SK-N-MC (cell line): ENCODE measurements around the gene TSHZ2.

Experiments used
- FOXP2 ChIP-seq: optimal IDR thresholded peaks from 2 replicates; pipeline ENCODE3; 2011; ENCODE audit warnings: mild to moderate bottlenecking, moderate library complexity; ENCODE audit not compliant: insufficient read depth; ENCODE audit errors: extremely low read length, control extremely low read depth
- POLR2AphosphoS5 ChIP-seq: IDR thresholded peaks from 2 replicates; pipeline ENCODE4 v1.6.1; 2012; ENCODE audit warnings: mild to moderate bottlenecking, low read depth, low read length, borderline replicate concordance

DNA sequence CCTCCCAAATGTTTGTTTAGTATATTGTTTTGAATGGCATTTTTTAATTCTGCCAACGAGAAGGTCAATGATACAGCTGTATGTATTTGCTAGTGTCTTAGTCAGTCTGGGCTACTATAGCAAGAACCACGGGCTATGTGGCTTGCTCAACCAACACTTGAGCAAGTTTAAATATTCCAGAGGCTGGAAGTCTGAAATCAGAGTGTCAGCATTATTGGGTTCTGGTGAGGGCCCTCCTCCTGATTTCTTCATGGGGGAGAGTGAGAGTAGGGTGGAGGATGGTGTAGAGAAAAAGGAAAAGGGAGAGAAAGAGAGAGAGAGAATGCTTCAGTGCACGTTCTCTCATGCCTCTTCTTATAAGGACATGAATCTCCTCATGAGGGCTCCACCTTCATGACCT, 144.6 kb downstream of the TSHZ2 start:
- TF ChIP-seq POLR2AphosphoS5 = no peak
- no peak for TF ChIP-seq FOXP2
